ENCODE measurements around the gene CLDN5. TPM values are rescaled to one million over a fixed set of nuclear protein-coding genes. Genes with fewer than 3 reads are reported as not detected.
"Not testable (repeated sequence)": the region's sequence is repeated elsewhere in the genome, so short reads cannot be mapped to it uniquely, and the experiment has no call there.

CLDN5 gene
- total RNA-seq, 1 experiment from 2014 or later: not detected

DNA sequence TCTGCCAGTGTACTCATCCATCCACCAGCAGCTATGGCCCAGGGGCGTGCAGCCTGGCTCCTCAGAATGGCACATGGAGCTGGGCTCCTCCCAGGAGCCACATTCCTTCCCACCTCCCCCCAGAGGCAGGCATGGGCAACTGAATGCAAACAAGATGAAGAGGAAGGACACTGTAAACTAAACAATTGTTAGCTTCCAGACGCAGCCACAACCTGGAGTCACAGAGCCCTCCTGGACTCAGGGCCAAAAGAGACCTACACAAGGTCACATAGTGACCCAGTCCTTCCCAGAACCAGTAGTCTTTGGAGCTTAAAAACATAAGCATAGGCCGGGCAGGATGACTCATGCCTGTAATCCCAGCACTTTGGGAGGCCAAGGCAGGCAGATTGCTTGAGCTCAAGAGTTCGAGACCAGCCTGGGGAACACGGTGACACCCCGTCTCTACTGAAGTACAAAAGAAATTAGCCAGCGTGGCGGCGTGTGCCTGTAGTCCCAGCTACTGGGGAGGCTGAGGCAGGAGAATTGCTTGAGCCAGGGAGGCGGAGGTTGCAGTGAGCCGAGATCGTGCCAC is 30.7 kb upstream of the CLDN5 start:
- Histone ChIP-seq H3K9me3 (no peaks in the 10 kb centered on the region; the same call in 1 of the 2 replicates), H3K36me3 (no peaks in the 10 kb centered on the region), H3K4me3 (no peak overlapping the region), H3K27me3 (no peaks in the 10 kb centered on the region)
- peak; percentile 76 for DNase-seq

DNA sequence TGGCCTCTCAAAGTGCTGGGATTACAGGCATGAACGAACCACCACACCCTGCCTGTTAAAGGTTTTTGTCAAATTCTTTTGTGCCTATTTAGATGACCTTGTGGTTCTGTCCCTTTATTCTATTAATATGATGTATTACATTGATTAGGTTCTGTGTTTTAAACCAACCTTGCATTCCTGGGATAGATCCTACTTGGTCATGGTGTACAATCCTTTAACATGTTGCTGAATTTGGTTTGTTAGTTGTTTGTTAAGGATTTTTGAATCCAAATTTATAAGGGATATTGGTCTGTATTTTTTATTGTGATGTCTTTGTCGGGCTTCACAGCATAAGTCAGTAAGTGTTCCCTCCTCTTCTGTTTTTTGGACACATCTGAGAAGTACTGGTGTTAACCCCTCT is 29.0 kb upstream of the CLDN5 start:
- DNase-seq: no peak
- no peak overlapping the region for H3K4me3 ChIP-seq
- no peaks in the 10 kb centered on the region; the same call in 1 of the 2 replicates for H3K9me3 ChIP-seq
- no peaks in the 10 kb centered on the region for H3K27me3 ChIP-seq
- H3K36me3 ChIP-seq: no peaks in the 10 kb centered on the region

DNA sequence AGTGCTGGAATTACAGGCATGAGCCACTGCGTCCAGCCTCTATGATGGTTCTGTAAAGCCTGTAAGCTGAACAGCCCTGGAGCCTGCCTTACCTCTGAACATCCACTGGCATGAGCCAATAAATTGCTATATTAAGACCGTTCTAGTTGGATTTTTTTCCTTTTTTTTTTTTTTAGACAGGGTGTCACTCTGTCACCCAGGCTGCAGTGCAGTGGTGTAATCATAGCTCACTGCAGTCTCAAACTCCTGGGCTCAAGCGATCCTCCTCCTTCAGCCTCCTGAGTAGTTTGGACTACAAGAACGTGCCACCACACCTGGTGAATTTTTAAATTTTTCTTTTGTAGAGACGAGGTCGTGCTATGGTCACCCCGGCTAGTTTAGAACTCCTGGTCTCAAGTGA is 26.2 kb upstream of the CLDN5 start:
- no peak overlapping the region for H3K4me3 ChIP-seq
- H3K9me3 ChIP-seq: no peaks in the 10 kb centered on the region; the same call in 1 of the 2 replicates
- DNase-seq: no peak
- H3K27me3 ChIP-seq: no peaks in the 10 kb centered on the region
- no peaks in the 10 kb centered on the region for H3K36me3 ChIP-seq

DNA sequence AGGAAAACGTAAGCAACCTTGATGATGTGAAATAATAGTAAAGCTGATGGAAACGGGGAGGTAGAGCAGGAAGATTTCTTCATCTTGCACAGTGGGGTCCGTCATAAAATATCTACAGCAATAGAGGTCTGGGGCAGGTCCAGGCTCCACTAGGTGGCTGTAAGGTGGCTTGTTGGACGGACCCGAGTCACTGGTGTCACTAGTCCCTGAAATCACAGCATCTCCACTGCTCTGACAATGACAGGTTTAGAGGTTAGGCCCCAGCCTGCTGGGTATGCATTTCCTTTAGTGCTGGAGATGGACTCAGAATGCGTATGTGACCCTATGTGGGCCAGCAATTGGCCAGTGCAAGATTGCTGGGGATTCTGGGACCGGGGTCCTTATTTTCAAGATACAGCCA is 25.2 kb upstream of the CLDN5 start:
- no peaks in the 10 kb centered on the region for H3K27me3 ChIP-seq
- H3K36me3 ChIP-seq: no peaks in the 10 kb centered on the region
- H3K9me3 ChIP-seq: no peaks in the 10 kb centered on the region; the same call in 1 of the 2 replicates
- no peak for DNase-seq
- H3K4me3 ChIP-seq: no peak overlapping the region

DNA sequence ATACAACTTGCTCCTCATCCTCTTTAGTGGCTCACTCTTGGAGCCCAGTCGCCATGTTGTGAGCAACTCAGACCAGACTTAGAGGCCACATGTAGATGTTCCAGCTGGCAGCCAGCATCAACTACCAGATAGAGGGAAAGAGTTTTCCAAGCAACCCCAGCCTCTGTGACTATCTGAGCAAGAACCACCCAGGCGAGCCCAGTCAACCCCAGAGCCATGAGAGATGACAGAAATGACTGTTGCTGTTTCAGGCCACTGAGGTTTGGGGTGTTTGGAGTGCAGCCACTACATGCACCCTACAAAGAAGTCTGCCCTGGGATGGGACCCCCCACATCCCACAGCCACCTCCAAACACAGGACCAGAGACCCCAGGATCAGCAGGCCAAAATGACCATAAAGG is 24.8 kb upstream of the CLDN5 start:
- no peak for DNase-seq
- Histone ChIP-seq H3K4me3 (no peak overlapping the region), H3K27me3 (no peaks in the 10 kb centered on the region), H3K36me3 (no peaks in the 10 kb centered on the region), H3K9me3 (no peaks in the 10 kb centered on the region; the same call in 1 of the 2 replicates)

DNA sequence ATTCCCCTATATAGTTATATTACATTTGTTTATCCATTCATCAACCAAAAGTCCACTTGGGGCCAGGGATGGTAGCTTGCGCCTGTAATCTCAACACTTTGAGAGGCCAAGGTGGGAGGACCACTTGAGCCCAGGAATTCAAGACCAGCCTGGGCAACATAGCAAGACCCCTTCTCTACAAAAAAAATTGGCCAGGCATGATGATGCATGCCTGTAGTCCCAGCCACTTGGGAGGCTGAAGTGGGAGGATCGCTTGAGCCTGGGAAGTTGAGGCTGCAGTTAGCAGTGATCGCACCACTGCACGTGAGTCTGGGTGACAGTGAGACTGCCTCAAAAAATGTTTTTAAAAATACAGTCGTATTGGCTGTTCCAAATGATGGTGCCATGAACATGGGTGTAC is 24.2 kb upstream of the CLDN5 start:
- DNase-seq, H3K9me3 ChIP-seq, H3K4me3 ChIP-seq, H3K27me3 ChIP-seq, H3K36me3 ChIP-seq: not testable (repeated sequence)

DNA sequence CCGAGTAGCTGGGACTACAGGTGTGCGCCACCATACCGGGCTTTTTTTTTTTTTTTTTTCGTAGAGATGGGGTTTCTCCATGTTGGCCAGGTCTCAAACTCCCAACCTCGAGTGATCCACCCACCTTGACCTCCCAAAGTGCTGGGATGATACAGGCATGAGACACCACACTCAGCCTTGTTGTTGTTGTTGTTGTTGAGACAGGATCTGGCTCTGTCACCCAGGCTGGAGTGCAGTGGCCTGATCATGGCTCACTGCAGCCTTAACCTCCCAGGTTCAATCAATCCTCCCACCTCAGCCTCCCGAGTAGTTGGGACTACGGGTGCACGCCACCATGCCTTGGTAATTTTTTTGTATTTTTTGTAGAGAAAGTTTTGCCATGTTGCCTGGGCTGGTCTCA is 23.4 kb upstream of the CLDN5 start:
- Histone ChIP-seq H3K9me3 (no peaks in the 10 kb centered on the region), H3K27me3 (no peaks in the 10 kb centered on the region), H3K36me3 (no peaks in the 10 kb centered on the region)

DNA sequence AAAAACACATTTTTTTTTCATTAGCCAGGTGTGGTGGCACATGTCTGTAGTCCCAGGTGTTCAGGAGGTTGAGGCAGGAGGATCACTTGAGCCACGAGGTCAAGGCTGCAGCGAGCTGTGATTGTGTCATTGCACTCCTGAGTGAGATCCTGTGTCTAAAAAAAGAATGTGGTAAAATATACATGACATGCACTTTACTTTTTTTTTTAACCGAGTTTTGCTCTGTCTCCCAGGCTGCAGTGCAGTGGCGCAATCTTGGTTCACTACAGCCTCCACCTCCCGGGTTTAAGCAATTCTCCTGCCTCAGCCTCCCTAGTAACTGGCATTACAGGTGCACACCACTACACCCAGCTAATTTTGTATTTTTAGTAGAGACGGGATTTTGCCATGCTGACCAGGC is 22.5 kb upstream of the CLDN5 start:
- no peaks in the 10 kb centered on the region for H3K36me3 ChIP-seq
- H3K27me3 ChIP-seq: no peaks in the 10 kb centered on the region
- no peak overlapping the region for H3K4me3 ChIP-seq
- no peak for DNase-seq
- H3K9me3 ChIP-seq: no peaks in the 10 kb centered on the region

More for the DNA sequence above, 23.4 kb upstream of the CLDN5 start:
- H3K4me3 ChIP-seq: no peak overlapping the region
- no peak for DNase-seq

DNA sequence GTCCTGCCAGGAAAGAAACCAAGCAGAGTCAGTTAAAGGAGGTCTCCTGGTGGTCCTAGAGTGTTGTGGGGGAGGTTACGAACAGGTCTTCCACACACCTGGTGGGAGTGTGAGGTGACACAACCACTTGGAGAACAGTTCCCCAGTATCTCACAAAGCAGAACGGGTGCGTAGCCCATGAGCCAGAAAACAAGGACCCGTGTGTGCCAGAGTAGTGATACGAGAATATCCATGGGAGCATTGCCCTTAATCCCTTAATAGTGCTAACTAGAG is 21.7 kb upstream of the CLDN5 start:
- Histone ChIP-seq H3K9me3 (no peaks in the 10 kb centered on the region), H3K36me3 (no peaks in the 10 kb centered on the region), H3K4me3 (no peak overlapping the region), H3K27me3 (no peaks in the 10 kb centered on the region)
- DNase-seq: no peak

DNA sequence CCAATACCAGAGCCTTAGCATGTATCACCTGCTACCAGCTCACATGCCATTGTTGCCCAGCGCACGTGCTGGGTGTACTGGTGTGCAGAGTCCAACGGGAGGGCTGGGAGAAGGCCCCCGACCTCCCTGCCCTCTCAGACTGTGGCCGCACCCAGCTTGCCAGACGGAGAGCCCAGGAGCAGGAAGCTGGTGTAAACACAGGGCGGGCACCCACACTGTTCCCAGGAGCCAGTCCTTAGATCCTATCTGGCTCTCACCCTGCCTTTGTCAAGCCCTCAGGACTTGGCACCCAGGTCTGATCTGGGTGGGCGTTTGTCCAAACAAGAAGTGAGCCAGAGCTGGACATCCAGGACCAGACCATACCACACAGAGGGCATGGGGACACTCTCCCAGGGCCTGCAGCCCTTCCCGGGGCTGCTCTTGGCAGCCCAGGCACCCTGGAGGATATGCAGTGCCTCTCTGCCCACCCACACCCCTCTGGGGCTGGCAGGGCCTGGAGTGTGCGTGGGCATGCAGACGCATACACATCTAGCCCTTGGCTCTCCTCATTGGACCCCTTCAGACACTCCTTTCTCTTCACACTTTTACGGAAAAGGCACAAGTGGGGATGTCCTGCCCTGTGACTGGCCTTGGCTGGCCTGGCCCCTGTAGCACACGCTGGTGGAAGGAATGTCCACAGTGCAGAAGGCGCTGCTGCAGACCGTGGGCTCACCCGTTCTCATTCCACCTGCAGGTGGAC is 19.9 kb upstream of the CLDN5 start:
- H3K4me3 ChIP-seq: no peak overlapping the region
- H3K27me3 ChIP-seq: peaks cover 3% of the 10 kb centered on the region; the same call in 1 of the 2 replicates
- no peak for DNase-seq
- H3K9me3 ChIP-seq: no peaks in the 10 kb centered on the region
- no peaks in the 10 kb centered on the region for H3K36me3 ChIP-seq

DNA sequence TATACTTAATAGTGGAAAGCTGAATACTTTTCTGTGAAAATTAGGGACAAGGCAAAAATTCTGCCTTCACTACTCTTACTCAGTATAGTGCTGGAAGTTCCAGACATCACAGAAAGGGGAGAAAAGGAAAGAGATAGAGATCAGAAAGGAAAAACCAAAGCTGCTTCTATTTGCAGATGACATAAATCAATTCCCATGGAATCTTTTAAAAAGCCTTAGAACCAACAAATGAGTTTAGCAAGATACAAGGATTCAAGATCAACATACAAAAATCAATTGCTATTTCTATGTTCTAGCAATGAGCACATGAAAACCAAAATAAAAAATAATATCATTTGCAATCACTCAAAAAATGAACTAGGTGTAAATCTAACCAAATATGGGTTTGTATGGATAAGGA is 16.2 kb upstream of the CLDN5 start:
- Histone ChIP-seq H3K27me3 (peaks cover 3% of the 10 kb centered on the region; the same call in 1 of the 2 replicates), H3K4me3 (no peak overlapping the region), H3K9me3 (no peaks in the 10 kb centered on the region), H3K36me3 (no peaks in the 10 kb centered on the region)
- DNase-seq: no peak

DNA sequence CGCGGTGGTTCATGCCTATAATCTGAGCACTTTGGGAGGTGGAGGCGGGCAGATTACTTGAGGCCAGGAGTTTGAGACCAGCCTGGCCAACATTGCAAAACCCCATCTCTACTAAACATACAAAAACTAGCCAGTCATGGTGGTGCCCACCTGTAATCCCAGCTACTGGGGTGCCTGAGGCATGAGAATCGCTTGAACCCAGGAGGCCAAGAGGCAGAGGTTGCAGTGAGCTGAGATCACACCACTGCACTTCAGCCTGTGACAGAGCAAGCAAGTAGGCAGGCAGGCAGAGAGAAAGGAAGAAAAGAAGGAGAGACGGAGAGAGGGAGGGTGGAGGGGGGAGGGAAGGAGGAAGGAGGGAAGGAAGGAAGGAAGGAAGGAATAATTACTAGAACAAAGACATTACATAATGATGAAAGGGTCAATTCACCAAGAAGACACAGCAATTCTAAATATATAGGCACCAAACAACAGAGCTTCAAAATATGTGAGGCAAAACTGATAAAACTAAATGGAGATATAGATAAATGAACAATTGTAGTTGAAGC is 13.8 kb upstream of the CLDN5 start:
- Histone ChIP-seq H3K36me3 (no peaks in the 10 kb centered on the region), H3K4me3 (no peak overlapping the region), H3K9me3 (no peaks in the 10 kb centered on the region), H3K27me3 (peaks cover 3% of the 10 kb centered on the region; the same call in 1 of the 2 replicates)
- DNase-seq: no peak

DNA sequence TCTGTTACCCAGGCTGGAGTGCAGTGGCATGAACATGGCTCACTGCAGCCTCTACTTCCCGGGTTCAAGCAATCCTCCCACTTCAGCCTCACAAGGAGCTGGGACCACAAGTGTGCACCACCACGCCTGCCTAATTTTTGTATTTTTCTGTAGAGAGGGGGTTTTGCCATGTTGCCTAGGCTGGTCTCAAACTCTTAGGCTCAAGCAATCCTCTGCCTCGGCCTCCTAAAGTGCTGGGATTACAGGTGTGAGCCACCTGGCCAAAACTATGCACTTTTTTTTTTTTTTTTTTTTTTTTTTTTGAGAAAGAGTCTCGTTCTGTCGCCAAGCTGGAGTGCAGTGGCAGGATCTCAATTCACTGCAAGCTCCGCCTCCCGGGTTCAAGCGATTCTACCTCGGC is 12.4 kb upstream of the CLDN5 start:
- peaks cover 3% of the 10 kb centered on the region; the same call in 1 of the 2 replicates for H3K27me3 ChIP-seq
- no peaks in the 10 kb centered on the region for H3K36me3 ChIP-seq
- DNase-seq: no peak
- H3K4me3 ChIP-seq: no peak overlapping the region
- H3K9me3 ChIP-seq: no peaks in the 10 kb centered on the region

DNA sequence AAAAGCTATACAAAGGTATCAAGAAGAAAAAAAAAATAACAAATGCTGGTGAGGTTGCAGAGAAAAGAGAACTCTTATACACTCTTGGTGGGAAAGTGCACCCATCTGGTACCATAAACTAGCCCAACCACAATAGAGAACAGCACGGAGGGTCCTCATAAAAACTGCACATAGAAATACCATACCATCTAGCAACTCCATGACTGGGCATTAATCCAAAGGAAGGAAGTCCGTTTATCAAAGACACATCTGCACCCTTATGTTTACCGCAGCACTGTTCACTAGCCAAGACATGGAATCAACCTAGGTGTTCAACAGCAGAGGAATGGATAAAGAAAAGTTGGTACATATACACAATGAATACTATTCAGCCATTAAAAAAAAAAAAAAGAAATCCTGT is 10.8 kb upstream of the CLDN5 start:
- H3K4me3 ChIP-seq: no peak overlapping the region
- H3K27me3 ChIP-seq: no peaks in the 10 kb centered on the region
- no peaks in the 10 kb centered on the region for H3K36me3 ChIP-seq
- H3K9me3 ChIP-seq: no peaks in the 10 kb centered on the region
- no peak for DNase-seq

DNA sequence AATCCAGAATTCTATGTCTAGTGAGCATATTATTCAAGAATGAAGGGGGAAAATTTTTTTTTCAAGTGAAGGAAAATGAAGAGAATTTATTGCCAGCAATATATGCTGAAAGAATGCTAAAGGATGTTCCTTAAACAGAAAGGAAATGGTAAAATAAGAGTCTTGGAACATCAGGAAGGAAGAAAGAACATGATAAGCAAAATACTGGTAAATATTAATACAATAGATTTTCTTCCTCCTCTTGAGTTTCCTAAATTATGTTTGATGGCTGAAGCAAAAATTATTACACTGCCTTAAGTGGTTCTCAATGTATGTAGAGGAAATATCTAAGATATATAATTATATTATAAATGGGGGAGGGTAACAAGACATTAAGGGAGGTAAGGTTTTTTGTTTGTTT is 9.6 kb upstream of the CLDN5 start:
- Histone ChIP-seq H3K27me3 (no peaks in the 10 kb centered on the region), H3K4me3 (no peak overlapping the region), H3K9me3 (no peaks in the 10 kb centered on the region), H3K36me3 (no peaks in the 10 kb centered on the region)
- no peak for DNase-seq

DNA sequence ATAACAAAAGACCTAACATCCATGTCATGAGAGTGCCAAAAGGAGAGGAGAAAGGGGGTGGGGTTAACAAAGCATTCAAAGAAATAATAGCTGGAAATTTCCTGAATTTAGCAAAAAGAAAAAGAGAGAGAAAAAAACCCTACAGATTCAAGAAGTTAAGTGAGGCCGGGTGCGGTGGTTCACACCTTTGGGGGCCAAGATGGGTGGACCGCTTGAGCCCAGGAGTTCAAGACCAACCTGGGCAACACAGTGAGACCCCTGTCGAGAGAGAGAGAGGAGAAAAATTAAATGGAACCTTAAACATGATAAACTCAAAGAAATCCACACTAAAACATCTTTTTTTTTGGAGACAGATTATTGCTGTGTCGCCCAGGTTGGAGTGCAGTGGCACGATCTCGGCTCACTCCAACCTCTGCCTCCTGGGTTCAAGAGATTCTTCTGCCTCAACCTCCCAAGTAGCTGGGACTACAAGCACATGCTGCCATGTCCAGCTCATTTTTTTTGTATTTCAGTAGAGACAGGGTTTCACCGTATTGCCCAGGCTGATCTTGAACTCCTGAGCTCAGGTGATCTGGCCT is 8.9 kb upstream of the CLDN5 start:
- Histone ChIP-seq H3K27me3 (no peaks in the 10 kb centered on the region), H3K9me3 (no peaks in the 10 kb centered on the region), H3K4me3 (no peak overlapping the region), H3K36me3 (no peaks in the 10 kb centered on the region)
- DNase-seq: no peak

DNA sequence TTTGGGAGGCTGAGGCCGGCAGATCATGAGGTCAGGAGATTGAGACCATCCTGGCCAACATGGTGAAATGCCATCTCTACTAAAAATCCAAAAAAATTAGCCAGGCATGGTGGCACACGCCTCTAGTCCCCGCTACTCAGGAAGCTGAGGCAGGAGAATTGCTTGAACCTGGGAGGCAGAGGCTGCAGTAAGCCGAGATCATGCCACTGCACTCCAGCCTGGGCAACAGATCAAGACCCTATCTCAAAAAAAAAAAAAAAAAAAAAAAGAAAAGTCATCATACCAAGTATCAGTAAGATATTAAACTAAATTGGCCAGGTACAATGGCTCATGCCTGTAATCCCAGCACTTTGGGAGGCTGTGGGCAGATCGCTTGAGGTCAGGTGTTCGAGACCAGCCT is 7.1 kb upstream of the CLDN5 start:
- H3K4me3 ChIP-seq, H3K36me3 ChIP-seq, DNase-seq, H3K9me3 ChIP-seq, H3K27me3 ChIP-seq: not testable (repeated sequence)

DNA sequence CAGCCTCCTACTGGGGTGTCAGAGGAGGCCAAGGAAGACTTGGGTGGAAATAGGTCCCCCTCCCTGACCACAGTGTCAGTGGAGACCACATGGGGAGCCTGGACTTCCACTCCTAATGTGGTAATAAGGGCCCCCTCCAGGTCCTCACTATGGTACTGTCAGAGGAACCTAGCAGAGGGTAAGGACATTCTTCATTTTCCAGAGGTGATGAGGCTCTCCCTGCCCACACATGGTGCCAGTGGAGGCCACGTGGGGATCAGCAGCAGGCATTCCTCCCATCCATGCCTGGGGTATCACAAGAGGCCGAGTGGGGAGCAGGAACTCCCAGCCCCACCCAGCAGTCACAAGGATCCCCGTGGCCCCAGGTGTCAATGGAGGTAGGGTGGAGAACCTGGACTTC is 6.5 kb upstream of the CLDN5 start:
- DNase-seq: no peak
- Histone ChIP-seq H3K27me3 (no peaks in the 10 kb centered on the region), H3K4me3 (no peak overlapping the region), H3K9me3 (no peaks in the 10 kb centered on the region), H3K36me3 (no peaks in the 10 kb centered on the region)
